ENCODE results near the gene RAB40B. TPM values are rescaled to one million over a fixed set of nuclear protein-coding genes. Genes with fewer than 3 reads are reported as not detected.

Gene RAB40B
- total and polyA plus RNA-seq, 2 of the 13 experiments (the other 11 are each of a cell fraction or from before 2014, with no cell fraction given) = 6.2 to 6.5 TPM

- in situ Hi-C loops (cut with HindIII; ENCODE audit: extremely low pct_ligation_motif_present, low pct_unique_long_range_greater_than_20kb) (no loop called here), intact Hi-C loops (cut with micrococcal nuclease; ENCODE audit: unreplicated experiment) (no loop called here)
- Histone ChIP-seq H3K9ac (ENCODE audit: insufficient read depth, low read depth, low read length) (no peak overlapping the region), H3K9me3 (ENCODE audit: low read length) (peaks cover 15% of the 10 kb centered on the region), H3K79me2 (ENCODE audit: insufficient read depth, low read length) (no peaks in the 10 kb centered on the region), H3K36me3 (replicated peaks in 1 of 2; ENCODE audit: control insufficient read depth in 1 of 2, insufficient read depth in 2 of 2, low read length in 2 of 2) (no peaks in the 10 kb centered on the region), H3K27ac (ENCODE audit: extremely low read length, insufficient read depth, low read length) (no peak overlapping the region), H3K4me2 (ENCODE audit: low read depth, low read length) (no peak overlapping the region), H2AFZ (ENCODE audit: low read length) (no peak overlapping the region), H4K20me1 (ENCODE audit: insufficient read depth, low read length) (no peaks in the 10 kb centered on the region), H3K4me1 (ENCODE audit: insufficient read depth, low read length) (peaks cover 14% of the 10 kb centered on the region), H3K27me3 (ENCODE audit: control insufficient read depth in 1 of 2, insufficient read depth in 2 of 2, low read length in 2 of 2) (no peaks in the 10 kb centered on the region), H3K4me3 (replicated peaks in 1 of 3; ENCODE audit: insufficient read depth in 1 of 3, low read depth in 2 of 3, low read length in 3 of 3) (no peak overlapping the region)
- CTCF ChIA-PET (ENCODE audit: low intra/inter-chr PET ratio, low total read pairs) = no interaction called here
- FAIRE-seq = no peak
- no TSS peak for BruUV-seq (replicated peaks)
- no peak for DNase-seq (ENCODE audit: low spot score)
- no peak for ATAC-seq
- WGBS (ENCODE audit: low lambda C conversion rate) = 80% methylated on average over 18 of the region's 18 CpGs
- POLR2A ChIA-PET = no interaction called here
- no peak for TF ChIP-seq SRSF1 (optimal IDR thresholded peaks at IDR 0.05; ENCODE audit: low read depth, low read length)
- TF ChIP-seq ZNF709 (CRISPR knock-in tag; IDR thresholded peaks at IDR 0.05) = no peak
- no peak for TF ChIP-seq TOPORS (CRISPR knock-in tag; IDR thresholded peaks at IDR 0.05)
- no peak for TF ChIP-seq ZBTB7B (CRISPR knock-in tag; IDR thresholded peaks at IDR 0.05)
- TF ChIP-seq WIZ (CRISPR knock-in tag; IDR thresholded peaks at IDR 0.05) = no peak
- no peak for TF ChIP-seq ZNF264 (CRISPR knock-in tag; IDR thresholded peaks at IDR 0.05)
- TF ChIP-seq ZKSCAN5 (CRISPR knock-in tag; IDR thresholded peaks at IDR 0.05) = no peak
- TF ChIP-seq AHR (CRISPR knock-in tag; IDR thresholded peaks at IDR 0.05) = no peak
- TF ChIP-seq ZNF432 (CRISPR knock-in tag; IDR thresholded peaks at IDR 0.05; ENCODE audit: borderline replicate concordance) = no peak
- TF ChIP-seq ZNF275 (CRISPR knock-in tag; IDR thresholded peaks at IDR 0.05; ENCODE audit: borderline replicate concordance) = no peak
- TF ChIP-seq HOXA3 (CRISPR knock-in tag; IDR thresholded peaks at IDR 0.05) = no peak
- TF ChIP-seq RBFOX2 (IDR thresholded peaks at IDR 0.05; ENCODE audit: low read depth, low read length) = no peak
- TF ChIP-seq CERS6 (CRISPR knock-in tag; IDR thresholded peaks at IDR 0.05) = no peak
- no peak for TF ChIP-seq SCMH1 (CRISPR knock-in tag; IDR thresholded peaks at IDR 0.05; ENCODE audit: borderline replicate concordance)
- no peak for TF ChIP-seq ELF4 (CRISPR knock-in tag; IDR thresholded peaks at IDR 0.05; ENCODE audit: borderline replicate concordance)
- TF ChIP-seq POLR2A (IDR thresholded peaks at IDR 0.05; ENCODE audit: insufficient read depth in 1 of 2, low read depth in 2 of 2, low read length in 2 of 2) = no peak
- no peak for TF ChIP-seq ZSCAN30 (CRISPR knock-in tag; IDR thresholded peaks at IDR 0.05)
Measured at GRCh38 chr17:82690786-82691489, 7.6 kb downstream of the RAB40B start.
